Testis (tissue), 2 donors: ENCODE measurements around the gene FOXN3.

ENCODE experiments used
- POLR2A ChIP-seq: fragments of 450-650 bp; IDR thresholded peaks from one replicate; pipeline ENCODE4 v1.6.1; 2017; ENCODE audit warnings: antibody characterized with exemption, mild to moderate bottlenecking, moderate library complexity
- TF ChIP-seq, protein P1 (sequence below), 3 experiments: fragments of 450-650 bp in 2 of 3; fragments of 200-600 bp in 1 of 3; sonication (generic) in 1 of 3; IDR thresholded peaks; one replicate each; pipeline ENCODE4 v1.5.1; 2016 to 2019; ENCODE audit warnings: antibody characterized with exemption in 3 of 3, mild to moderate bottlenecking in 2 of 3, moderate library complexity in 1 of 3

- TF ChIP-seq, protein P1, sequence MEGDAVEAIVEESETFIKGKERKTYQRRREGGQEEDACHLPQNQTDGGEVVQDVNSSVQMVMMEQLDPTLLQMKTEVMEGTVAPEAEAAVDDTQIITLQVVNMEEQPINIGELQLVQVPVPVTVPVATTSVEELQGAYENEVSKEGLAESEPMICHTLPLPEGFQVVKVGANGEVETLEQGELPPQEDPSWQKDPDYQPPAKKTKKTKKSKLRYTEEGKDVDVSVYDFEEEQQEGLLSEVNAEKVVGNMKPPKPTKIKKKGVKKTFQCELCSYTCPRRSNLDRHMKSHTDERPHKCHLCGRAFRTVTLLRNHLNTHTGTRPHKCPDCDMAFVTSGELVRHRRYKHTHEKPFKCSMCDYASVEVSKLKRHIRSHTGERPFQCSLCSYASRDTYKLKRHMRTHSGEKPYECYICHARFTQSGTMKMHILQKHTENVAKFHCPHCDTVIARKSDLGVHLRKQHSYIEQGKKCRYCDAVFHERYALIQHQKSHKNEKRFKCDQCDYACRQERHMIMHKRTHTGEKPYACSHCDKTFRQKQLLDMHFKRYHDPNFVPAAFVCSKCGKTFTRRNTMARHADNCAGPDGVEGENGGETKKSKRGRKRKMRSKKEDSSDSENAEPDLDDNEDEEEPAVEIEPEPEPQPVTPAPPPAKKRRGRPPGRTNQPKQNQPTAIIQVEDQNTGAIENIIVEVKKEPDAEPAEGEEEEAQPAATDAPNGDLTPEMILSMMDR (IDR thresholded peaks at IDR 0.05) = no peak
- TF ChIP-seq POLR2A = no peak
Observed at GRCh38 chr14:89241257-89241656, 175.8 kb downstream of the FOXN3 start.
